Adipose tissue (tissue), 3 donors: ENCODE data around the gene RHBDD1. TPM values are rescaled to one million over a fixed set of nuclear protein-coding genes. Genes with fewer than 3 reads are reported as not detected.

ENCODE experiments used
- H3K27ac ChIP-seq: one replicate; pipeline ENCODE4 v1.5.1; 2013; ENCODE audit warnings: low read depth, low read length
- WGBS, 3 donors: extraction: QIAGEN DNeasy Blood & Tissue Kit; methylation state at CpG; one replicate each; pipeline ENCODE4 v1.1.7; 2013; 5-methylcytosine and 5-hydroxymethylcytosine counted together
- polyA plus RNA-seq, 3 donors: library from polyadenylated mRNA; stranded (reverse); fragments of 200-250 nt; gene quantifications; one replicate each; pipeline ENCODE4 v1.2.3, GENCODE V29; 2013
- donor health status: healthy with polysubstance abuse.
- donor health status: Bipolar disorder and iron deficiency.
- donor health status: healthy.

RHBDD1 gene, protein sequence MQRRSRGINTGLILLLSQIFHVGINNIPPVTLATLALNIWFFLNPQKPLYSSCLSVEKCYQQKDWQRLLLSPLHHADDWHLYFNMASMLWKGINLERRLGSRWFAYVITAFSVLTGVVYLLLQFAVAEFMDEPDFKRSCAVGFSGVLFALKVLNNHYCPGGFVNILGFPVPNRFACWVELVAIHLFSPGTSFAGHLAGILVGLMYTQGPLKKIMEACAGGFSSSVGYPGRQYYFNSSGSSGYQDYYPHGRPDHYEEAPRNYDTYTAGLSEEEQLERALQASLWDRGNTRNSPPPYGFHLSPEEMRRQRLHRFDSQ
- polyA plus RNA-seq: 1 to 10 TPM; 5.4 to 8.3 (median 6.0) TPM

DNA sequence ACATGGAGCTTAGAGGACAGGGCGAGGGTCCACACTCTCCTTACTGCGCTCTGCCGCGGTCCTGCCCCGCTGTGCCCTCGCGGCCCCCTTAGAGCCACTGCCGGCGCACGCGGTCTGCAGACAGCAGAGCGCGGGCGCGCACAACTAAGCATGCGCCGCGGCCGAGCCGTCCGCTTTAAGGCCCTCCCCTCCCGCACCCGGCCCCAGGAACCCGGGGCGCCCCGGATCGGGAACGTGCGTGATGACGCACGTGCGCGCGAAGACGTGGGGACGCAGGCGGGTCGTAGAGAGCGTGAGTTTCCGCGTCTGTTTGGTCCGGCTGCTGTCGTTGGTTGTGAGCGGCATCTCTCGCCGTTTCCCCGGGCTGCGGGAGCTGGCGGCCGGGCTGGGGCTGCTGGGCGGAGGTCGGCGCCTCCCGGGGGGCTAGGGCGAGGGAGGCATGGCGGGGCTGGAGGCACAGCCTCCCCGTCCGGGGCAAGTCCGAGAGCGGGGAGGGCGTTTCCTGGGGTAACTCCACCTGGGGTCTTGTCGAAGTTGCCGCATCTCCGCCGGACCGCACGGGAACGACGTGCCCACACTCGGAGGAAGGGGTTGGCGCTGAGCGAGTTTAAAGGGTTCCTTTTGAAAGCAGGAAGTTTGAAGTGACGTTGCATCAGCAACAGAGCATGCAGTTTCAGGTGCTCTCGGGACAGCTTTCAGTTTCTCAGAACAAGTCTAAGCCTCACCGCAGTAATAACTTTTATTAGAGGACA, at the start of gene RHBDD1:
RHBDD1 (plus strand) TSS at position 259 of the 752 bp plus-strand sequence. CDS start 28,640 bp downstream, outside the sequence.
- WGBS, 3 donors: 0 to 1% (median 1%) methylated on average over 75 of the region's 75 CpGs
- peak within 1 kb of the TSS; percentile 100 for H3K27ac ChIP-seq

DNA sequence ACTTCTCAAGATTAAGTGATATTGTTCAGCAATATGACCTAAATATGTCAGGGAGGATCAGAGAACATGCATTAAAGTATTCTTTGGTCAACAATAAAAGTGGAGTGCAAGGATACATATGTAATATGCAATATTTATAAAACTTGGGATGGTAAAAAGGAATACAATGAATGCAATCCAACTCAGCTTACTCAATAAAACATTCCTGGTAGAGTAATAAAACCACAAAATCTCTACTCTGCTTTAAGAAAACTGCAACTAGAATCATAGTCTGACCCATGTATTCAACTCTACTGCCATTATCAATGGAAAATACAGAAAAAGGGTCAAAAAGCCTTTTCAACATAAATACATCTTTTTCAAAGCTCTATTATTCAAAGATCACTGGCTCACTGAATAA, 47.8 kb upstream of the RHBDD1 start:
- no peak overlapping the region for H3K27ac ChIP-seq

DNA sequence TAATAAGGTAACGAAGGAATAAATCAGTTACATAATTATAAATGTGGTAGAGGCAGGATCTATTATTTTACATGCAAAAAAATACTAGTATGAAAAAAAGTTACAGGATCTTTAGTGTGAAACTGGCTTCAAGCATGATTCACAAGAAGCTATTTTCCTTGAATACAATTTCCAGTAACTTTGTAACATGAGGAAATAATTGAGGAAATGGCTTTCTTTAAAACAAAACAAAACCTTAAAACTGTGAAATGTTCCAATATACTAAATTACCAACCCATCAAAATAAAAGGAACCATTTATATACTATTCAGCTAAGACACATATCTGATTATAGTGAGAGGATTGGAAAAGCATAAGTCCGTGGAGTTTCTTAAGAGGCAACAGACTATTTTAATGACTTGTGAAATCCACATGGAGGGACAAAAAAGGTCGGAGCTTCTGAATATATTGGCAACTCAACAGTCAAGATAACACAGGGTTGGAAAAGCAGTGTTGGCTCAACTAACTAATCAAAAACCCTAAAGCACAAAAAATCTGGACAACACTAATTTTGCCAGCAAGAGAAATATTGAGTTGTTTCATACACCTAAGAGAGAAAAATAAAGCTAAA, 46.9 kb upstream of the RHBDD1 start:
- no peak overlapping the region for H3K27ac ChIP-seq
- WGBS, 3 donors: 56 to 62% (median 56%) methylated on average over 3 of the region's 3 CpGs

DNA sequence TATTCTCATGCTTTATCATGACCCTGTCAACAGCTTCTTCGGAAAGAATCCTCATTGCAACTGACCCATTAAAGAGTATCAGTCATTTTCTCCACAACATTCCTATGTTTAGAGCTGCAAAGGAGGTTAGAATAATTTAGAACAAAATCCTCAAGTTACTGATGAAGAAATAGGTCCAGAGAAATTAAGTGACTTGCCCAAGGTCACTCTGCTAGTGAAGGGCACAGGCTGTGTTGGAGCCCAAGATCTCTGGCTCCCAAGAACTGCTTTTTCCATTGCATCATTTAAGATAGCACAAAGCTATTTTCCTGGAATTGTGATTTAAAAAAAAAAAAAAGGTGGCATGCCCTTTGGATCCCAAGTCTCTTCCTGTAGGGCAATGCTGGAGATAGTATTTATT, 45.8 kb upstream of the RHBDD1 start:
- H3K27ac ChIP-seq: no peak overlapping the region
- WGBS, 3 donors: 81 to 85% (median 84%) methylated on average over 1 of the region's 1 CpG

DNA sequence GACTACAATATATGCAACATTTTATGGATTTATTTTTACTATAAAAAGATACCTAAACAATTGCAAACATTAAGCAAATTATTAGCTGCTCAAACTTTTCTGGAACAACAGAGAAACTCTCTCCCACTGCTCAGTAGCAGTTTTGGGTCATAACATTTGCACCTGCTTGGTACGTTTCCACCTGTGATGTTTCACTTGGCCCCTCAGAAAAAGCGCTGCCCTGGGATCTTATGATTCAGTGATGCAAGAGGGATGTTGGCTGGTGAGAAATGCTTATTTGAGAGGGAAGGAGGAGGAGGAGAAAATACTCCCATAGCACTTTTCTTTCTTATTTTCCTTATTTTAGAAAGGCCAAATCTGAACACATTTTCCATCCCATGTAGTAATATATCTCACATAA, 45.4 kb upstream of the RHBDD1 start:
- no peak overlapping the region for H3K27ac ChIP-seq
- WGBS, 3 donors: 50 to 87% (median 86%) methylated on average over 2 of the region's 2 CpGs

DNA sequence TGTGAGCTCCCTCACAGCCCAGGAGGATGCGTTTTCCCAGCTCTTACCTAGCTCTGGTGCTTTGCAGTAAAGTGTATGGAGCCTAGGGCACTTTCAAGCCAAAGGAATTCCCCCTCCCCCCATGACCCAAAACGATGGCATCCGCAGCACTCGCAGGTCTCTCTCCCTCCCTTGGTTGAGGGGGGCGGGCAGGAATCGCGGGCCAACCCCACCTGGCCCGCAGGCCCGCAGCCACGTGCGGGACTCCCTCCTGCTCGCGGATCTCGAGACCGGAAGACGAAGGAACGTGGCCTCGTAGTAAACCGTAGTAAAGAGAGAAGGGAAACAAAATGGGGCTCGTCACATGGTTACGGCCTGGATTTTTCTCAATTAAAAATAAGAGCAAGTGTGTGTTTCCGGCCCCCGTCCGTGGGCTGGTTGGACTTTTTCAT, 44.8 kb upstream of the RHBDD1 start:
- peak overlapping the region; percentile 36 for H3K27ac ChIP-seq
- WGBS, 3 donors: 1 to 3% (median 2%) methylated on average over 24 of the region's 24 CpGs

DNA sequence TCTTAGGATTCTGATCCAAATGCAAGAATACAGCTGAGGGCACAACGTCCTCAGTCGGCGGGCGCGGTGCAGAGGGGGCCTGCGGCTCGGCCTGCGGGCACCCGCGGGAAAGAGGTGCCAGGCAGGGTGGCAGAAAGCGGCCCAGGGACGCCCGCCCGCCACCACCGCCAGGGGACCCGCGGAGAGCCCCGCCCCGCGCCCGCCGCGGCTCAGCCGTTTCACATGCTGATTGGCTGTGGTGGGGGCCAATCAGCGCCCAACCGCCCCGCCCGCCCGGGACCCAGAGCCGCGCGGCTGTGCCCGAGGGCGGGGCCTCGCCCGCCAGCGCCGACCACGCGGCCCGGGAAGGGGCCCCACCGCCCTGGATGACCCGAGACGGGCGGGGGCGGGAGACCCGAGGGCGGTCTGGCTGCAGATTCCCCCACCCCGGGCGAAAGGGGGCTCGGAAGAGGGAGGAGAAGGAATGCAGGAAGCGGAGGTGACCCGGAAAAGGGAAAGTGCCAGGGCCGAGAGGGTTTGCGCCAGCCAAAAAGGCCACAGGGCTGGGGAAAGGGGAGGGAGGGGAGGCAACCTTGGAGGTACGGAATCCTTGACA, 44.3 kb upstream of the RHBDD1 start:
- 0% methylated on average over 34 to 56 of the region's 56 CpGs for WGBS, 3 donors
- peak overlapping the region; percentile 36 for H3K27ac ChIP-seq

DNA sequence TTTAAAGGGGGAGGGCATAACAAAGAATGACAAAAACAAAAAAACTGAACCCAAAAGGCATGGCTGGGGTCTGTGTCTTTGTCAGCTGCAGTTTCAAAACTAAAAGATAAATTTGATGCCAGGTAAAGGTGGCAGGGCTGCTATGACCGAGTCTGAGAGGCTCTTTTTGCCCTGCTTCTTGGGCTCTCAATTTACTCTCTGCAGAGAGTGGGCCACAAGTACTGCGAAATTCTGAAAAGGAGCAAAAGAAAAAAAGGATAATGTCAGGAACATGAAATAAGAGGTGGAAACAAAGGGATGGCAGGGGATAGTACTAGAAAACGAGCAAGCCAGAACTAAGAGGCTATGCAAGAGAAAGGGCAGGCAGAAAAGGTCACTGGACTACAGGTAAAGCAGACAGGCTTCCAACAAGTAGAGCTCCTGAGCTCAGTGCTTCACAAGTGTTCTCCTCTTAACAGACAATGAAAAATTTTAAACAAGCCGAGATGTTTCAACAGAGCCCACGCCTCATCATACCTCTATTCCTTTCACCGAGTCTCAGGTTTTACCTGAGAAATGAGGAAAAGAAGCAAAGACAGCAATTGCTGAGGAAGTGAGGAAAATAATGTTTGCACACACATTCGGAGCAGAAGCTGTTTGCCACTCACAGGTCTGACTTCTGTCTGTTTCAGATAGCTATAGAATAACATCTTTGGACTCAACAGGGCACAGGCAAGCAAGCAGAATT, 43.5 kb upstream of the RHBDD1 start:
- 28 to 47% (median 40%) methylated on average over 7 of the region's 7 CpGs for WGBS, 3 donors
- peak overlapping the region; percentile 3 for H3K27ac ChIP-seq

DNA sequence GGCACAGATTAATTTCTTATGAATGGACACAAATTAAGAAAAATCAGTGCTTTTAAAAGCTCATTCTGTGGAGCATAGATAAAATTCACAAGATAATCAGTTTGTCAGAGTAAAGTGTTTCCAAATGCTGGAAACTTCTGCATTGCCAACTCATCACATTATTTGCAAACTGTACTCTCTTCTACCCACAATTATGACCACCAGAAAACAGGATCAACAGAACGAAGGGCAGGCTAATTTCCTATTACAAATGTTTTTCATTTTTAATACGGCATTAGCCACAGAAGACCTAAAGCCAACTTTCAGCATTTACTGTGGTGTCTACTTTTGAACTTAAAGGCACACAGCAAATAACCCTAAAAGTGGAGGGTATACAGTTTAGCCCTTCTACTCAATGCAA, 42.2 kb upstream of the RHBDD1 start:
- WGBS, 3 donors: 32 to 47% (median 35%) methylated on average over 2 of the region's 2 CpGs

DNA sequence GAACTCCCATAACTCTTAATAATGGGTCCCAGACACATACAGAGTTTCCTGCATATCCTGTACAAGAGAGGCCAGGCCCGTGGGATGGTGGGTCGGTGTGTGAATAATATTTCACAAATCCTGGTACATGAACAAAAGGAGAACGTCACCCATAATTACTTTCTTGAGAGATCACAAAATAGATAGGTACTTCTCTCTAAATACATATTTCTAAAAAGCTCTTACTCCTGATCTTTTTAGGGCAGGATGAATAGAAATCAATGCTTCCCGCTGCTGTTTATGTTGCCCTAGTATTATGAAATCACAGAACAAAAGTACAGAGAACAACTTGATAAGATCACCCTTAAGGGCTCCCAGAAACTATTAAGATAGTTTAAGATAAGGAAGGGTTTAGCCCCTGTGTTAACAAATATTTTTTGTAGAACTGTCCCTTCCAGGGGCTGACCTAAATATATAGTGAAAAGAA, 41.6 kb upstream of the RHBDD1 start:
- WGBS, 3 donors: 24 to 42% (median 35%) methylated on average over 4 of the region's 4 CpGs
- H3K27ac ChIP-seq: no peak overlapping the region

More for the DNA sequence above, 42.2 kb upstream of the RHBDD1 start:
- no peak overlapping the region for H3K27ac ChIP-seq

DNA sequence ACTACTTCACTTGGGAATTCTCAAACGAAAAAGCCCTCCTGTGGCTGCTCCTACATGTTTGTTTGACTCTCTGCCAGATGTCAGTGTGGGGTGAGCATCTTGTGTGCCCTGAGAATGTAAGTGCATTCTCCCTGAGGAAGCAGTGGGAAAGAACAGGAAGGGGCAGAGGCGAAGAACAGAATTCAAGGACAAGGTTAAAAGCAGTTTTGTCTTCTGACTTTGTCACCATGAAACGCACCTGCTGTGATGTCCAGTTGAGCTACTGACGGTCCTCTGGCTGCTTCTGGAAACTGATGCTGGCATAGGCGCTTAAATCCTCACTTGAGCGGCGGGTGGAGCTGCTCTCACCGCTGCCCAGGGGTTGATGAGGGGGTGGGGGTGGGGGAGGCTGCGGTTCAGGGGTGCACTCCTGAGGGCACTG, 41.1 kb upstream of the RHBDD1 start:
- WGBS, 3 donors: 40 to 42% (median 42%) methylated on average over 9 of the region's 9 CpGs
- H3K27ac ChIP-seq: no peak overlapping the region

DNA sequence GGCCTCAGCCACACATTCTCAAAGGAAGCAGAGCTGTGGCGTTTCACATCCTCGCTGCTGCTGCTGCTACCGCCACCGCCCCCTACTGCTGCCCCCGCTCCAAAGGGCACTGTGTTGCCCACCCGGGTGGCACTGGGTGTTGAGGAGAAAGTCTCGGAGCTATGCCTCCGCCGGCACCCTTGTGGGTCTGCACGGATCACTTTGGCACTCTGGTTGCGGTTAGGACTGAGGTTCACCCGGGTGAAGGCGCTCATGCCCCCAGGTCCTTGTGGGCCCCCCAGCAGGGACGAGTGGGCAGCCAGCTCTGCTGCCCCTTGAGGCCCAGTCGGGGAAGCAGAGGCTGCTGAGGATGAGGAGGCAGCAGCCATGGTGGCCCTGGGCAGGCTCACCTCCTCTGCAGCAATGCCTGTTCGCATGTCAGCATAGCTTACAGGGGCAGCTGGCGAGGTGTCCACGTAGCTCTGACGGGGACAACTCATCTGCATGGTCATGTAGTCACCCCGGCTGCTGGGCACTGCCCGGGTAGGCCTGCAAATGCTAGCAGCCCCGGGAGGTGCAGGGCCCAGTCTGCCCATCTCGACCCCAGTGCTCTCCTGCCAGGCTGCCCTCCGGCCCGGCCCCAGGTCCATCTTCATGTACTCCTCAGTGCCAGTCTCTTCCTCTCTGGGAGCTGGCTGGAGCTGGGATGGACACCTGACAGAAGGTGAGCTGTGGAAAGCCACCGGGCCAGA, 40.4 kb upstream of the RHBDD1 start:
- H3K27ac ChIP-seq: no peak overlapping the region
- WGBS, 3 donors: 69 to 80% (median 73%) methylated on average over 26 of the region's 26 CpGs

DNA sequence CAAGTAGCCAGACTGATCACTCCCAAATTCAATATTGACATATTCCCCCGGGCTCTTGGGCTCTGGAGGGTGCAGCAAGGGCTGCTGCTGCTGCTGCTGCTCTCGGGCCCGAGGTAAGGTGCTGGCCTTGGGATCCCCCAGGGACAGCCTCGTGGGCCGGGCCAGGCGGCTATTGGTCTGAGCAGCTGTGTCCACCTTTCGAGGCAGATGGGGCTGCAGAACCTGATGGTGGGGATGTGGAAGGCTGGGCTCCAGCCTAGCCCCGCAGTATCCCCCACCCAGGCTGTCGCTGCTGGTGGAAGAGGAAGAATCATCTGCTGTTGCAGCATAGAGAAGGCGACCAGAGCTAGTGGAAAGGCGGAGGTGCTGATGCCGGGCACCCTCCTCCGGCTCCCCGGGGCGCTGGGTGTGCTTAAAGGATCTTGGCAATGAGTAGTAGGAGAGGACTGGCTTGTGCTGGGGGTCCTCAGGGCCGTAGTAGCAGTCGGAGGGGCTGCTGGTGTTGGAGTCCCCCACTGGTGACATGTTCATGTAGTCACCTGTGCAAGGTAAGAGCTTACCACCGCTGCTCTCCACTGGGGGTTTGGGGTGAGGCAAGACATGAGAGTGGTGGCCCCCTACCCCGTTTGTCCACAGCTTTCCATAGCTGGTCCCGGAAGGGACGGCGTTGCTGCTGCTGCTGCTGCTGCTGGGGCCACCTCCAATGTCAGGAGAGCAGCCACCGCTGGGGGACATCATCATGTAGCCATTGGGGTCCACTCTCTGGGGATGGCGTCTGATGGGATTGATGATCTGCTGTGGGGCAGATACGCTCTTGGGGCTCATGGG, 39.6 kb upstream of the RHBDD1 start:
- 66 to 87% (median 69%) methylated on average over 25 of the region's 25 CpGs for WGBS, 3 donors
- H3K27ac ChIP-seq: no peak overlapping the region

DNA sequence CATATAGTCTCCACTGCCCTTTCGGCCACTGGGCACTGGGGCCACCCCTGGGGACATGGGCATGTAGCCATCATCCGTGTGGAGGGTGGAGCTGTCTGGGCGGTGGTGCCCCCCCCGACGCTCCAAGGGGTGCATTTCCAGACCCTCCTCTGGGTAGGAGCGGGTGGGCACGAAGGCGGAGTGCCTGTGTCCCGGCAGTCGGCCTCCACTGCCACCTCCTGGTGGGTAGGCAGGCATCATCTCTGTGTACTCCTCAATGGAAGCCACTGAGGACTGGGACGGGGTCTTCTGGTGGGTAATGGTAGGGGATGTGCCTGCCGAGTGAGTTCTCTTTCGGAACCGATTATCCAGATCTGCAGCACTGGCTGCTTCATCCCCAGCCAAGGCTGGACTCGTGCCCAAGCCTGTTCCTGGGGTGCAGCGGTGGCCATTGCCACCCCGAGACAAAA, 39.0 kb upstream of the RHBDD1 start:
- 67 to 76% (median 68%) methylated on average over 17 of the region's 17 CpGs for WGBS, 3 donors
- no peak overlapping the region for H3K27ac ChIP-seq

DNA sequence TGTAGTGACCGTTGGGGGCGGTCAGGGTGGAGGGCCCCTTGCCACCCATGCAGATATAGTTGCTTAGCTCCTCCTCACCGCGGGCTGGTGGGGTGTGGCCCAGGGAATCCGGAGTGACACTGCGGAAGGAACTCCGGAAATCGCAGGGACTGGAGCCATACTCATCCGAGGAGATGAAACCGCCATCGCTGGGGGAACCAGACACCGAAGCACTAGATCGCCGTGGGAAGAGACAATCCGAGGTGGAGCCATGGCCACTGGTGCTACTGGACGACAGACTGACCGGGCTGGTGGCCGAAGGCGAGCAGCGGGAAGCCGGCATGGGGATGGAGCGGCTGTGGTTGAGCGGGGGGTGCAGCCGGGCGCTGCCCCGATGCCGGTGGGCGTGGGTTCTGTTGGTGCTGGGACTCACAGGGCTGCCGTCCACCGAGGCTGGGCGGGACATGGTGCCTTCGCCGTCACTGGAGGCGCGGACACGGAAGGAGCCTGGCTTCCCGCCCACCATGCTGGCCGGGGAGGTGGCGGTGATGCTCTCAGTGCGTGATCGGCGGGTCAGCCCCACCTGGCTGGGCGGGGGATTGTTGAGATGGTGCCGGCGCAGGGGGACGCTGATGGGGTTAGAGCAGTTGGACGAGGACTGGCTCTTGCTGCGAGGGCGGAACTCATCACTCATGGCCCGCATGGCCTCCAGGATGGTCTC, 38.4 kb upstream of the RHBDD1 start:
- WGBS, 3 donors: 77 to 94% (median 88%) methylated on average over 49 to 50 of the region's 50 CpGs

DNA sequence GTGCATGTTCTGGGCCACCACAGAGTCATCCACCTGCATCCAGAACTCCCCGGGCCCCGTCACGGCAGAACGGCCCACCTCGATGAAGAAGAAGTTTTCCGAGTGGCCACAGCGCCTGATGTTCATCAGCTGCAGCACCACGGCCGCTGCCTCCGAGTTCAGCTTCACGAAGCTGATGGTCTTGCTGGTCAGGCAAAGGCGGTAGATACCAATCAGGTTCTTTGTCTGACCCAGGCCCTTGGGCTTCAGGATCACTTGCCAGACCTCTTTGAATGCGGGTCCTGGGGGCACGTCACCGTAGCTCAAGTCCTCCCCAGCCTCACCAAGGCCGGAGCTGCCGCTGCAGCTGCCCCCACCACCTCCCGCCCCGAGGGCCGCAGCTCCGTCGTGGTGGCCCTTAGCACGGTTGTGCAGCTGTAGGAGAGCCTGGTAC, 37.8 kb upstream of the RHBDD1 start:
- no peak overlapping the region for H3K27ac ChIP-seq
- WGBS, 3 donors: 53 to 66% (median 59%) methylated on average over 23 of the region's 23 CpGs

More for the DNA sequence above, 38.4 kb upstream of the RHBDD1 start:
- no peak overlapping the region for H3K27ac ChIP-seq
